ENCODE data around the gene POLR3GL.

POLR3GL gene

DNA sequence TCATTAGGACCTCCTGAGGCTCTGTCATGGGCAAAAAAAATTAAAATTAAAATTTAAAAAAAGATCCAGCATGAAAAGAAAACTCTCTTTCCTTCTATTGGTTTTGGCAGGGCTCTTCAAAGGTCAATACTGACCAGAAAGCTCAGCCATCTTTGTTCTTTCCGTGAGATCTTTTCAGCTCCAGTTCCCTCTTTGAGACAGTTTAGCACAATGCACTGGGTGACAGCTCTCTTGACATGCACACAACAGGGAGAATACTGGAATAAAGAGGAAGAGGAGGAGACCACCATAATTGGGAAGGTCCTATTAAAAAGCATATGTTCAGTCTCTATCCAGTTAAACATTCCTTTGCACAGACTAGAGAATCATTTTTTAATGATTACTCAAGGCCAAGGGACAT lies 13.0 kb upstream of the POLR3GL start:
- no peak for TF ChIP-seq CTCF (conservative IDR thresholded peaks at IDR 0.05; ENCODE audit: low read depth, low read length)
- DNase-seq (ENCODE audit: low read depth): no peak
- no peak overlapping the region for H3K4me3 ChIP-seq (ENCODE audit: low read length)

GRCh38 chr1:145952903-145953302 lies 11.6 kb upstream of the POLR3GL start:
- no peak for TF ChIP-seq CTCF (conservative IDR thresholded peaks at IDR 0.05; ENCODE audit: low read depth, low read length)
- no peak for DNase-seq (ENCODE audit: low read depth)

GRCh38 chr1:145953861-145954260 lies 10.6 kb upstream of the POLR3GL start:
- TF ChIP-seq CTCF (conservative IDR thresholded peaks at IDR 0.05; ENCODE audit: low read depth, low read length): no peak
- H3K4me3 ChIP-seq (ENCODE audit: low read length): no peak overlapping the region
- DNase-seq (ENCODE audit: low read depth): no peak

More at GRCh38 chr1:145952903-145953302, 11.6 kb upstream of the POLR3GL start:
- no peak overlapping the region for H3K4me3 ChIP-seq (ENCODE audit: low read length)

GRCh38 chr1:145955436-145955835 lies 9.1 kb upstream of the POLR3GL start:
- TF ChIP-seq CTCF (conservative IDR thresholded peaks at IDR 0.05; ENCODE audit: low read depth, low read length): no peak
- H3K4me3 ChIP-seq (ENCODE audit: low read length): no peak overlapping the region
- no peak for DNase-seq (ENCODE audit: low read depth)

DNA sequence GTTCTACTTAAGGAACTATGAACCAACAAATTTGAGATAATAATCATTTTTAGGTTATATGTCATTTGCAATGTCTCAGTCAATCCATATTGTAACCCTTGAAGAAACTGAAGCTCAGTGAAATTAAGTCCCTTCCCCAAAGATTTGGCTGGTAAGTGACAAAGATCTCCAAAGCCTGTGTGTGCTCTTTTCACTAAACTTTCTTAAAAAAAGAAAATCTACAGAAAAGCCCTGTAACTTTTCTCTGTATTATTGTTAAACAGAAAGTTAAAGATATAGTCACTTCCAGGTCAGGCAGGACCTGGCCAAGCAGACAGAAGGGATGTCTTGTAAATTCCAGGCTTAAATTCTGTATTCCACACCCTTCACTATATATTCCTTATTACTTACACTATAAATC lies 8.1 kb upstream of the POLR3GL start:
- no peak for TF ChIP-seq CTCF (conservative IDR thresholded peaks at IDR 0.05; ENCODE audit: low read depth, low read length)
- peak overlapping the region; percentile 79 for H3K4me3 ChIP-seq (ENCODE audit: low read length)
- DNase-seq (ENCODE audit: low read depth): no peak

- no peak for TF ChIP-seq CTCF (conservative IDR thresholded peaks at IDR 0.05; ENCODE audit: low read depth, low read length)
- H3K4me3 ChIP-seq (ENCODE audit: low read length): peak overlapping the region; percentile 79
- DNase-seq (ENCODE audit: low read depth): peak; percentile 39
Measured at GRCh38 chr1:145956781-145957442, 7.6 kb upstream of the POLR3GL start.

All from retinal pigment epithelial cell (primary cell).